GM08714 (cell line): Measurements from ENCODE around the gene MYO10.
"Not testable (repeated sequence)": the region's sequence is repeated elsewhere in the genome, so short reads cannot be mapped to it uniquely, and the experiment has no call there.

Source experiments
- H3K4me3 ChIP-seq: fragments of 200-500 bp; sonication (Bioruptor generic); 2 replicates; pipeline ENCODE4 v1.5.1; 2014; ENCODE audit warnings: mild to moderate bottlenecking, low read length, inconsistent platforms
- ZNF274 ChIP-seq: IDR thresholded peaks from 2 replicates; pipeline ENCODE4 v1.6.1; 2012; ENCODE audit warnings: mild to moderate bottlenecking, low read depth, low read length

Gene MYO10

GRCh38 chr5:16936150-16936988 lies at the start of gene MYO10:
MYO10 (minus strand) TSS chr5:16936288; CDS start chr5:16935808, 480 bp downstream.
- TF ChIP-seq ZNF274 = no peak
- H3K4me3 ChIP-seq = peak within 1 kb of the TSS; percentile 88

- not testable (repeated sequence) for H3K4me3 ChIP-seq
Measured at GRCh38 chr5:16985304-16985703, 49.2 kb upstream of the MYO10 start.

- H3K4me3 ChIP-seq = no peak overlapping the region
- TF ChIP-seq ZNF274 = no peak
Measured at GRCh38 chr5:16983972-16984371, 47.9 kb upstream of the MYO10 start.

- H3K4me3 ChIP-seq = no peak overlapping the region
- TF ChIP-seq ZNF274 = no peak
Measured at GRCh38 chr5:16983022-16983639, 47.0 kb upstream of the MYO10 start.

- TF ChIP-seq ZNF274 = no peak
- no peak overlapping the region for H3K4me3 ChIP-seq
Measured at GRCh38 chr5:16981700-16982099, 45.6 kb upstream of the MYO10 start.

- TF ChIP-seq ZNF274 = no peak
- H3K4me3 ChIP-seq = no peak overlapping the region
Measured at GRCh38 chr5:16980983-16981382, 44.9 kb upstream of the MYO10 start.

GRCh38 chr5:16978296-16978695 lies 42.2 kb upstream of the MYO10 start:
- H3K4me3 ChIP-seq = no peak overlapping the region
- no peak for TF ChIP-seq ZNF274

GRCh38 chr5:16976625-16977008 lies 40.5 kb upstream of the MYO10 start:
- TF ChIP-seq ZNF274 = no peak
- peak overlapping the region; percentile 39; the same call in 1 of the 2 replicates for H3K4me3 ChIP-seq

GRCh38 chr5:16975950-16976624 lies 40.0 kb upstream of the MYO10 start:
- peak overlapping the region; percentile 39; the same call in 1 of the 2 replicates for H3K4me3 ChIP-seq
- no peak for TF ChIP-seq ZNF274

- no peak for TF ChIP-seq ZNF274
Measured at GRCh38 chr5:16974981-16975380, 38.9 kb upstream of the MYO10 start.

GRCh38 chr5:16970826-16971225 lies 34.7 kb upstream of the MYO10 start:
- TF ChIP-seq ZNF274 = no peak
- H3K4me3 ChIP-seq = no peak overlapping the region

More at GRCh38 chr5:16974981-16975380, 38.9 kb upstream of the MYO10 start:
- H3K4me3 ChIP-seq = no peak overlapping the region

- TF ChIP-seq ZNF274 = no peak
Measured at GRCh38 chr5:16970260-16970659, 34.2 kb upstream of the MYO10 start.

GRCh38 chr5:16965581-16965980 lies 29.5 kb upstream of the MYO10 start:
- no peak for TF ChIP-seq ZNF274
- H3K4me3 ChIP-seq = no peak overlapping the region

More at GRCh38 chr5:16970260-16970659, 34.2 kb upstream of the MYO10 start:
- H3K4me3 ChIP-seq = no peak overlapping the region

GRCh38 chr5:16963821-16964220 lies 27.7 kb upstream of the MYO10 start:
- no peak for TF ChIP-seq ZNF274
- H3K4me3 ChIP-seq = no peak overlapping the region

- no peak overlapping the region for H3K4me3 ChIP-seq
- no peak for TF ChIP-seq ZNF274
Measured at GRCh38 chr5:16961131-16961530, 25.0 kb upstream of the MYO10 start.
